ENCODE measurements around the gene GCAT. TPM values are rescaled to one million over a fixed set of nuclear protein-coding genes. Genes with fewer than 3 reads are reported as not detected.

The GCAT gene
- total RNA-seq, 4 donors from 2014 or later, result 3.8 to 53.8 (median 14.9) TPM

DNA sequence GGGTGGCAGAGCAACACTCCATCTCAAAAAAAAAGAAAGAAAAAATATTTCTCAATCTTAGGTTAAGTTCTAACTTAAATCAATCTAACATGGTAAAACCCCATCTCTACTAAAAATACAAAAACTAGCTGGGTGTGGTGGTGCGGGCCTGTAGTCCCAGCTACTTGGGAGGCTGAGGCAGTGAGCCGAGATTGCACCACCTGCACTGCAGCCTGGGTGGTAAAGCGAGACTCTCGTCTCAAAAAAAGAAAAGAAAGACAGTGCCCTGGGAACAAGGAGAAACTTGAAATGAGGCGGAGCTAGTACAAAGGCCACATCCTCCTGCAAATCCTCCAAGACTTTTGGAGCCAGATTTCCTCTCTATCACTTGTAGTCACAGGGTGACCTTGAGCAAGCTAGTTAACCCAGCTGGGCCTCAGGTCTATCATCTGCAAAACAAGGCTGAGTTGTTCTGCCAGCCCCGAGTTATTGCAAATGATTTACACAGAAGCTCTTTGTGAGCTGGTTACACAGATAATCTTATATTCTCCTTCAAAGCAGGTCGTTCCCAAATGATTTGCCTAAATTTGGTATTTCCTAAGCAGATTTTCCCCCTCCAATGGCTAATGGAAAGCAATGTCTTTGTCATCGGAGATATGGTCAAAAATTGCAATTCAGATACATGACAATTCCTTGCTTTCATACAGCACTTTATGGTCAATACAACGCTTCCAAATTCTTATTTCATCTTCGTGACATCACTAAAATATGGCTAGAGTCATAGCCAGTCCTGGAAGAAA lies 34.5 kb downstream of the GCAT start:
- no peaks in the 10 kb centered on the region for H3K27me3 ChIP-seq
- intact Hi-C loops (cut with DNase I; ENCODE audit: low total_unique reads), result no loop called here
- DNase-seq, result no peak
- no peak for TF ChIP-seq POLR2A (IDR thresholded peaks at IDR 0.05)
- TF ChIP-seq, protein P1, sequence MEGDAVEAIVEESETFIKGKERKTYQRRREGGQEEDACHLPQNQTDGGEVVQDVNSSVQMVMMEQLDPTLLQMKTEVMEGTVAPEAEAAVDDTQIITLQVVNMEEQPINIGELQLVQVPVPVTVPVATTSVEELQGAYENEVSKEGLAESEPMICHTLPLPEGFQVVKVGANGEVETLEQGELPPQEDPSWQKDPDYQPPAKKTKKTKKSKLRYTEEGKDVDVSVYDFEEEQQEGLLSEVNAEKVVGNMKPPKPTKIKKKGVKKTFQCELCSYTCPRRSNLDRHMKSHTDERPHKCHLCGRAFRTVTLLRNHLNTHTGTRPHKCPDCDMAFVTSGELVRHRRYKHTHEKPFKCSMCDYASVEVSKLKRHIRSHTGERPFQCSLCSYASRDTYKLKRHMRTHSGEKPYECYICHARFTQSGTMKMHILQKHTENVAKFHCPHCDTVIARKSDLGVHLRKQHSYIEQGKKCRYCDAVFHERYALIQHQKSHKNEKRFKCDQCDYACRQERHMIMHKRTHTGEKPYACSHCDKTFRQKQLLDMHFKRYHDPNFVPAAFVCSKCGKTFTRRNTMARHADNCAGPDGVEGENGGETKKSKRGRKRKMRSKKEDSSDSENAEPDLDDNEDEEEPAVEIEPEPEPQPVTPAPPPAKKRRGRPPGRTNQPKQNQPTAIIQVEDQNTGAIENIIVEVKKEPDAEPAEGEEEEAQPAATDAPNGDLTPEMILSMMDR (IDR thresholded peaks at IDR 0.05), result no peak
- H3K36me3 ChIP-seq, result no peaks in the 10 kb centered on the region
- H3K9me3 ChIP-seq, result no peaks in the 10 kb centered on the region
- H3K4me1 ChIP-seq, result peaks cover 0 to 8% of the 10 kb centered on the region in 2 donors
- H3K4me3 ChIP-seq, result no peak overlapping the region
- H3K27ac ChIP-seq, result no peak overlapping the region

DNA sequence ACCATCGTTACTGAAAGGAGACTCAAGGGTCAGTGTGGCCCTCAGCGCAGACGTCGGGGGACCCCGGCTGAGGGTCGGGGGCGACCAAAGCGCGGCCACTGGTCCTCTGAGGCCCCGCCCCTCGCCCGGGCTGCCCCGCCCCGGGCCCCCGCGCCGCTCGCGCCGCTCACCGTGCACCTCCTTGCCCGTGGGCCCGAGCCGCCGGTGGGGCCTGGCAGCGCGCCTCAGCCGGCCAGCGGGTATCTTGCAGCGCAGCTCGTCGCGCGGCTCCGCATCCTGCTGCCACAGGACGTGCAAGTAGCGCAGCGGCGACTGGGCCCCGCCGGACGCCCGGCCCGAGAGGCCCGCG lies 36.0 kb downstream of the GCAT start:
- Histone ChIP-seq H3K4me3 (peak overlapping the region; percentile 49 to 98), H3K9me3 (no peaks in the 10 kb centered on the region), H3K27ac (peak overlapping the region; percentile 66 to 93), H3K27me3 (no peaks in the 10 kb centered on the region), H3K4me1 (peaks cover 0 to 8% of the 10 kb centered on the region in 2 donors), H3K36me3 (no peaks in the 10 kb centered on the region)
- intact Hi-C loops (cut with DNase I; ENCODE audit: low total_unique reads), result no loop called here
- TF ChIP-seq, protein P1 (IDR thresholded peaks at IDR 0.05), result no peak
- TF ChIP-seq POLR2A (IDR thresholded peaks at IDR 0.05), result no peak
- peak in 1 of 2 donors; percentile 56 for DNase-seq

DNA sequence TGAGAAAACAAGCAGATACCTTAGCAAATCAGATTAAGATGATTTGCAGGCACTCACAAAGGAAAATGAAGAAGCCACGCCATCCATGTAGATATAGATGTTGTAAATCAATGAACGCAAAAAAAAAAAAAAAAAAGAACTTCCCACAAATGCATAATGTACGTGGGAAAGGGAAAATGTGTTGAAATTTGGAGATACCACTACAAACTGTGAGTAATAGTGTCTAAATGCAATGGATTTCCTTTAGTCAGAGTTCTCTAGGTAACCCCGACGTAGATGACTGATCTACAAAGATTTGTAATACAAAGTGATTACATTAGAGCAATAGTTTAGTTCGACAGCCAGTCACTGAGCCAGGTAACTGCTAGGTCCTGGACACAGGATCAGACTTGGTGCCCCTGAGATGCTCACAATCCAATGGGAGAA lies 37.2 kb downstream of the GCAT start:
- no peaks in the 10 kb centered on the region for H3K36me3 ChIP-seq
- TF ChIP-seq, protein P1 (IDR thresholded peaks at IDR 0.05), result no peak
- TF ChIP-seq POLR2A (IDR thresholded peaks at IDR 0.05), result no peak
- intact Hi-C loops (cut with DNase I; ENCODE audit: low total_unique reads), result no loop called here
- no peaks in the 10 kb centered on the region for H3K27me3 ChIP-seq
- DNase-seq, result no peak
- peak overlapping the region; percentile 49 to 98 for H3K4me3 ChIP-seq
- H3K4me1 ChIP-seq, result peaks cover 0 to 9% of the 10 kb centered on the region in 2 donors
- peak overlapping the region; percentile 66 to 93 for H3K27ac ChIP-seq
- H3K9me3 ChIP-seq, result no peaks in the 10 kb centered on the region

DNA sequence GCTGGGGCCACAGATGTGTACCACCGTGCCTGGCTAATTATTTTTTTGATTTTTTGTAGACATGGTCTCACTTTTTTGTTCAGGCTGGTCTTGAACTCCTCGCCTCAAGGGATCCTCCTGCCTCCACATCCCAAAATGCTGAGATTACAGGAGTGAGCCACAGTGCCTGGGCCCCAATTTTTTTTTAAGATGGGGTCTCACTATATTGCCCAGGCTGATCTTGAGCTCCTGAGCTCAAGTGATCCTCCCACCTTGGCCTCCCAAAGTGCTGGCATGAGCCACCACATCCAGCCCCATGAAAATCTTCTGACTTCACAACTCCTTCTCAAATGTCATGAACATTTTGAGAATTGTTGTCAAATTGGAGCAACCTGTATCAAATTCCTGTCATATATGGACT lies 38.7 kb downstream of the GCAT start:
- intact Hi-C loops (cut with DNase I; ENCODE audit: low total_unique reads), result no loop called here
- no peak for TF ChIP-seq POLR2A (IDR thresholded peaks at IDR 0.05)
- TF ChIP-seq, protein P1 (IDR thresholded peaks at IDR 0.05), result no peak
- Histone ChIP-seq H3K9me3 (no peaks in the 10 kb centered on the region), H3K4me3 (no peak overlapping the region), H3K27ac (no peak overlapping the region), H3K36me3 (no peaks in the 10 kb centered on the region), H3K4me1 (peaks cover 0 to 14% of the 10 kb centered on the region in 2 donors), H3K27me3 (no peaks in the 10 kb centered on the region)
- DNase-seq, result no peak

DNA sequence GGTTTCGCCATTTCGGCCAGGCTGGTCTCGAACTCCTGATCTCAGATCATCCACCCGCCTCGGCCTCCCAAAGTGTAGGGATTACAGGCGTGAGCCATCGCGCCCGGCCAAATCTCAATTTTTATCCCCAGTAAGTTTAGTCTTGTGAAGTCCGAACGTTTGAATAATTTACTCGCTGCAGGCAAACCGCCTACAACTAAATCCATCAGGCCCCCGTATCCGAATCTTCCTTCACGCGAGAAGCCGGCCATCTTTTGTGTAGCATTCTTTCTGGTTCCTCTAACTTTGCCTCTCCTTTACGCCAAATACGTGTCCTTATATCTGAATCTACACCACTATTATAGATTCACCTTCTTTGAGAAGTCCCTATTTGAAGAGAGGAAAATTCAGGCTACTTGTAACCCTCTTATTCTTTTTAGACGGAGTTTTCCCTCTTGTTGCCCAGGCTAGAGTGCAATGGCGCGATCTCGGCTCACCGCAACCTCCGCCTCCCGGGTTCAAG lies 40.9 kb downstream of the GCAT start:
- Histone ChIP-seq H3K36me3 (no peaks in the 10 kb centered on the region), H3K27ac (peak overlapping the region; percentile 84 to 87), H3K9me3 (no peaks in the 10 kb centered on the region), H3K27me3 (no peaks in the 10 kb centered on the region), H3K4me1 (peaks cover 0 to 6% of the 10 kb centered on the region in 2 donors), H3K4me3 (peak overlapping the region; percentile 64 to 92)
- intact Hi-C loops (cut with DNase I; ENCODE audit: low total_unique reads), result no loop called here
- TF ChIP-seq POLR2A (IDR thresholded peaks at IDR 0.05), result no peak
- TF ChIP-seq, protein P1 (IDR thresholded peaks at IDR 0.05), result no peak
- DNase-seq, result no peak
